GM18517 (cell line): ENCODE results near the gene ARID1B.

Experiments used
- ATAC-seq: cut with Tn5 transposase; IDR thresholded peaks from one replicate; pipeline ENCODE4 v1.9.1; 2021; ENCODE audit warnings: mild to moderate bottlenecking, moderate library complexity; ENCODE audit not compliant: unreplicated experiment

Gene ARID1B

GRCh38 chr6:157013649-157014304 is 236.6 kb downstream of the ARID1B start:
- ATAC-seq, result no peak

DNA sequence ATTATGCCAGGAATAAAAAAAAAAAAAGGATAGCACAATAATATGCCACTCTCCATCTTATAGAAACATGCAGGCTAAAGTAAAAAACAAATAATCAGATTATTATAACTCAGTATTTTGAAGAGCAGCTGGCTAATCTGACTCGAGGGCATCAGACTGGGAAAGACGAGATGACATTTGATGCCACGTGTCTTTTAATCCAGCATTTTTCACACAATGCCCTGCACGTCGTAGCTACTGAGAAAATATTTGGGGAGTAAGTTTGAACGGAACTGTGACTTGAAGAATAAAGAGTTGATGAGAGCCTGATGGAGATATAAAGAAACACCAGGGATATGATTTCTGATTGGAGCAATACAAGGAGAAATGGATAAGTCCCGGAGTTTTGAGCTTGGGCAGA is 237.7 kb downstream of the ARID1B start:
- ATAC-seq, result no peak

DNA sequence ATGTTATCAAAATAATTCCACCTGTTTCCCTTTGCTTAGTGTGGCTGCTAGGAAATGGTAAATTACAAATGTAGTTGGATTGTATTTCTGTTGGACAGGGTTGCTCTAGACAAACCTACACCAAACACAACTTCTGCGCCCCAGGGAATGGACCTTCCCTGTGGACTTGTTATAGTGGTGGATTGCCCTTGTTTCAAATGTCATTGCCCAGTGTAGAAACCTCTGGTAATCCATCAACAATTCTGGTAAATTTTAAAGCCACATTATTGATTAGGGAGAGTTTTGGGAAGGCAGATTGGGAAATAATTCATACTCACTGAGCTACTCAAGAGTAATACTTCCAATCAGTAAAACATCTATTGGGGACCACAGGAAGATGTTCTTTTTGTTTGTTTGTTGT is 239.8 kb downstream of the ARID1B start:
- ATAC-seq, result no peak

- ATAC-seq, result no peak
Measured at GRCh38 chr6:157017861-157018260, 240.7 kb downstream of the ARID1B start.

DNA sequence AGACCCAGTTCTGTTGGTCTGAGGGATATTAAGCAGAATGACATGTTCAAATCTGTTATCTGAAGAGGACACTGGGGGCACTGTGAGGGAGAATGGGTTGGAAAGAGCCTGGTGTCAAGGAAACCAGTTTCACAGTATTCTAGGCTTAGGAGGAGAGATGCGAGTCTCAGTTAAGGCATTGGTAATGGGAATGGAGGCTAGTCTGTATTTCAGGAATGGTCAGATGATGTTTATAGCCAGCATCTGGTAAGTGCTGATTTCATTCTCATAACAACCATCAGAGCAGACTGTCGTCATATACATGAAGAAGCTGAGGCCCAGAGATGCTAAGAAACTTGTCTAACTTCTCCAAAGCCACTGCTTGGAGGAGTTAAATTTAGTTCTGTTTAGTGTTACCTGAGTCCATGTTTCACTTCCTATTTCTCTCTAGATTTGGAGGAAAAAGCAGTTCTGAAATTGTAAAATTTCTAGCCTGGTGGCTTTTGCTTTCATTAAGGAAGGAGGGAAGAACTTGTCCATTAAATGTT is 242.0 kb downstream of the ARID1B start:
- no peak for ATAC-seq

GRCh38 chr6:157019733-157020132 is 242.6 kb downstream of the ARID1B start:
- ATAC-seq, result no peak

DNA sequence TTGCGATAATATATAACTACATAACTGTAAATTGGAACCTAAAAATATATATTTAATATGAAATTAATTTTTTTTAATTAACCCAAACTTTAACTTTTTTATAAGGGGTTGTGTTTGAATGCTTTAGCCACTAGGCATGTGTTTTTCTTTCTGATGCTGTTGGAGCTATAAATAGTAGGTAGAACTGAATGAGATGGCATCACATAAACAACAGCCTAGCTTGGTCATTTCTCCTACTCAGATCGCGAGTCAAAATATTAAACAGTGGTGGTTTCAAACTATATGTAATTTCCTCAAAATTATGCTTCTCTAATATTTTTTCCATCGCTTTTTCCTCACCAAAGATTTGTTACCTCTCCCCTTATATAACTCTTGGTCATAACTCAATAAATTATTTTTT is 243.2 kb downstream of the ARID1B start:
- ATAC-seq, result no peak

GRCh38 chr6:157020881-157021343 is 243.7 kb downstream of the ARID1B start:
- peak; percentile 37 for ATAC-seq

GRCh38 chr6:157021344-157021992 is 244.3 kb downstream of the ARID1B start:
- ATAC-seq, result peak; percentile 78

DNA sequence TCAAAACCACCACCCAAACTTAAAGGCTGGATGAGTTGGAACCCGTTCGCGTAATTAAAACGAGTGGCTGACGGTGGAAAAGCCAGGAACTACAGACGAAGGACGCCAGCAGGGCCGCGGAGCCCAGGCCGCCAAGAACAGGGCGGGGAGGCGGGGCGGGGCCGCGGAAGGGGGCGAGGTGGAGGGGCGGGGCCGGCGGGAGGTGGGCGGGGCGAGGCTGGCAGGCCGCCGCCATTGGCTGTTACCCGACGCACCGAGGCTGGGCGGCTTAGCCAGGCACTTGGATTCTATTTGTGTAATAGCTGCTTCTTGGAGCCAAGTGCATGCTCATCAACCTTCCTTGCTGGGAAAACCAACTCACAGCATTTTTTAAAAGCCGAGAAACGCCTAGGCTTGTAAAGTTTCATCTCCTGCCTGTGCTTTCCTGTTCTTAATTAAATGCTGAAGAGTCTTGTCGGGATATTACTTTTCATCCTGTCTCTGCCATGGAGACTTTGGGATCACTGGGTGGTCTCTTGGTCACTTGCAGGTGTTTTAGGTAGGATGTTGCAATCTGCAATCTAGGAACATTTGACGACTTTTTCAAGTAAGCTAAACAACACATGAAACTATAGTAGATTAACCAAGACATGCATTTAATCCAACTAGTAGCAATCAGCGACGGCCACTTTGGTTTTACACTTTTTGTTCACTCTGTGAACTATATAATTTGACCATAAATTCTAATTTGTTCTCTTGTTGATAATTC is 245.0 kb downstream of the ARID1B start:
- peak; percentile 30 for ATAC-seq

GRCh38 chr6:157023958-157024357 is 246.8 kb downstream of the ARID1B start:
- ATAC-seq, result no peak

GRCh38 chr6:157024745-157025144 is 247.6 kb downstream of the ARID1B start:
- no peak for ATAC-seq

DNA sequence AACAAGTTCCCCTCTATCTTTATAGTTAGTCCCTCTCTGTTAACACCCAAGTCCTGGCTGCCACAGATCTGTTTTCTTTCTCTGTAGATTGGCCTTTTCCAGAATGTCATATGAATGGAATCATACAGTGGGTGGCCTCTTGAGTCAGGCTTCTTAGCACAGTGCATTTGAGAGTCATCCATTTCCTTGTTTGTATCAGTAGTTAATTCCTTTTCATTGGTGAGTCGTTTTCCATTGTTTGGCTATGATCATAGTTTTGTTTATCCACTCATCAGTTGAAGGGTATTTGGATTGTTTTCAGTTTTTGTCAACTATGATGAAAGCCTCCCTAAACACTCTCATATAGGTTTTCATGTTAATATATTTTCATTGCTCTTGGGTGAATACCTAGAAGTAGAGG is 248.3 kb downstream of the ARID1B start:
- ATAC-seq, result no peak

- ATAC-seq, result peak; percentile 62
Measured at GRCh38 chr6:157029980-157030690, 253.0 kb downstream of the ARID1B start.

DNA sequence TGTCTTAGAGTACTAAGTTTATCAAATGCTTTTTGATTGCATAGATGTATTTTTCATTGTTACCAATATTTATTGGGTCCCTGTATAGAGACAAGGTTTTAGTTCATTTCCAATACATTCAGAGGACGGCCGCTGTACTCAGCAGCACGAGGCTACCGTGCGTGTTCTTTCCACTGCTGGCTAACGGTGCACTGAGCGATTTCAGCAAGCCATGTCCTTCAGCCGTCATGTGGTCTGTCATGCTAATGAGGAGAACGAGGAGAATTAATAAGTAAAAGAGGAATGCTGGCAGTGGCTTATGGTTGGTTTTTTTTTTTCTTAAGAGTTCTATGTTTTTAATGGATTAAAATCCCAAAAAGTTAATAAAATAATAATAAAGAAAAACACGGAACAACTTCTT is 253.6 kb downstream of the ARID1B start:
- ATAC-seq, result no peak

GRCh38 chr6:157032923-157033322 is 255.7 kb downstream of the ARID1B start:
- ATAC-seq, result no peak

DNA sequence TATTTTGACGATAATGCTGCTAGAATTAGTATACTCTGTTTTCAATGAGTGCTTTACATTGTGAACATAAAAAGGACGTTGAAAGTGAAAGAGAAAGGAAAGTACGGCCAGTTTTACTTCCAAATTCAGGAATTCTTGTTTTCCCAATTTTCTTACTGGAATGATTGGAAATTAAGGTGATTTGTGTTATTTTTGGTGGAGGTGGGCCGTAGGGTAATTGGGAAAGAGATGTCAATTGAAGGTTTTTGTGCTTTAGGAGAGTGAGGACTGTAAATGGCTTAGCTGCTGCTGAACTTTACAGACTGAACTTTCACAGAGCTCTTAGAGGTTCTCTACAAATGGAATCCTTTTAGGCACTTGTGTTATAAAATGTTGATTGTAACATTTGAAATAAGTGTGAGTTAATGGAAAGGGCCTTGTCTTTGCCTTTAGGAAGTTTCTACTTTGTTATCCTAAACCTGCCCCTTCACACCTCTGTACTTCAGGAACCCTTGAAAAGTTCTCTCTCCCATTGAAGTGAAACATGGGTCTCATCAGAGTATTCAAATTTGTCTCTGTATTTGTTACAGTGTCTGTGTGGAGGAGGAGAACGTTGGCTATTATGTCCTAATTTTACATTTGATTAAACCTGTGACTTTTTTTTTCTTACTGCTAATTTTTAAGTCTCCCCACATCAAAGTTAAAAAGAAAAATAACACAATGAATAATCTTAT is 256.4 kb downstream of the ARID1B start:
- no peak for ATAC-seq

DNA sequence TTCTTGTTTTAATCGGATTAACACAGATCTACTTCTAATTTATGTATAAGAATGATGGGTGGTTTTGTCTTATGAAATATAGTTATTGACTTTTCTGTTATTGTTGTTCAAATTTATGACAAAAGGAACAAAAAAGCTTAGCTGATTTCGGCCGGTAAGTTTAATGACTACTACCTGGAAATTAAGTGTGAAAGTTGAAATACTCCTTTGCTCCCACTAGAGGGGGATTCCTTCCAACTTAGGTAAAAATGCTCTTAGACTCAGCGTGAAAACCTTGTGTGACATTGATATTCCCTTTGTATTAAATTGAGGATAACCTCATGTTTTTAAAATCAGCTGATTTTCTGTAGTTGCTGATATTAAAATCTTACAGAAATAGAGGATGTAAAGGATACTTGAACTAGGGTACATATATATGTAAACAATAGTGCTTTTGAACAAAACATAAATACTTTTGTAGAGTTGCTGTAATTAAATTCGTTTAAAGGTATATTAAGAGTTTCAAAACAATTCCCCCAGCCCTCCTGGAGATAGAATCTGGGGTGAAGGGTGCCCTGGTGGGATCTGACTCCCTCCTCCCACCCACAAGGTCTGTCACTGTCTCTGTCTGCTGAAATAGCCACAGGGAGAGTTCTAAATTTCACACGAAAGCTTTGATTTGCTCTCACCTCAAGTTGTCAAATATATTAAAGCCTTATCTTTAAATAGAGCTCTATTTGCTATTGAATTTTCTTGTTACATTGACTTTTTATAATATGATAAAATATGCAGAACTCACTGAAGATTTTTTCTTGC is 257.5 kb downstream of the ARID1B start:
- ATAC-seq, result no peak

- ATAC-seq, result no peak
Measured at GRCh38 chr6:157035546-157035945, 258.4 kb downstream of the ARID1B start.
